ENCODE results near the gene ZNF74.

ZNF74 gene

GRCh38 chr22:20434264-20434751, 40.4 kb downstream of the ZNF74 start:
- no peak for FAIRE-seq

- no peak for FAIRE-seq
These were observed 40.8 kb downstream of the ZNF74 start for GRCh38 chr22:20434773-20435172.

- FAIRE-seq: no peak
These were observed 41.7 kb downstream of the ZNF74 start for GRCh38 chr22:20435436-20436306.

GRCh38 chr22:20436307-20436767, 42.4 kb downstream of the ZNF74 start:
- no peak for FAIRE-seq

GRCh38 chr22:20436768-20437612, 43.0 kb downstream of the ZNF74 start:
- no peak for FAIRE-seq

- FAIRE-seq: no peak
These were observed 43.9 kb downstream of the ZNF74 start, which contains the start of gene SCARF2 for GRCh38 chr22:20437613-20438426. SCARF2 (minus strand) TSS chr22:20437825; CDS start chr22:20437754, 71 bp downstream.

- FAIRE-seq: no peak
These were observed 44.4 kb downstream of the ZNF74 start for GRCh38 chr22:20438427-20438677.

- FAIRE-seq: no peak
These were observed 44.9 kb downstream of the ZNF74 start for GRCh38 chr22:20438678-20439492.

GRCh38 chr22:20439556-20439927, 45.6 kb downstream of the ZNF74 start:
- no peak for FAIRE-seq

GRCh38 chr22:20439928-20440575, 46.1 kb downstream of the ZNF74 start:
- FAIRE-seq: no peak

GRCh38 chr22:20440637-20441591, 47.0 kb downstream of the ZNF74 start:
- no peak for FAIRE-seq

GRCh38 chr22:20441631-20442484, 47.9 kb downstream of the ZNF74 start:
- FAIRE-seq: no peak

GRCh38 chr22:20442485-20443284, 48.7 kb downstream of the ZNF74 start:
- no peak for FAIRE-seq

- no peak for FAIRE-seq
These were observed 50.4 kb downstream of the ZNF74 start for GRCh38 chr22:20444325-20444724.

- no peak for FAIRE-seq
These were observed 52.5 kb downstream of the ZNF74 start for GRCh38 chr22:20446383-20446970.

- FAIRE-seq: no peak
These were observed 54.7 kb downstream of the ZNF74 start for GRCh38 chr22:20448630-20449029.

GRCh38 chr22:20449819-20450550, 56.0 kb downstream of the ZNF74 start:
- FAIRE-seq: no peak
